HG03280 (cell line): ENCODE measurements around the gene SLN.
"Not testable (repeated sequence)": the region's sequence is repeated elsewhere in the genome, so short reads cannot be mapped to it uniquely, and the experiment has no call there.

Experiments used
- ATAC-seq: cut with Tn5 transposase; IDR thresholded peaks from one replicate; pipeline ENCODE4 v1.9.1; 2021; ENCODE audit warnings: mild to moderate bottlenecking, moderate library complexity; ENCODE audit not compliant: unreplicated experiment

Gene SLN

GRCh38 chr11:107711861-107712755 lies at the start of gene SLN:
Gene SLN, minus strand, starts transcription at chr11:107712056.
- no peak for ATAC-seq

GRCh38 chr11:107758719-107759355 lies 47.0 kb upstream of the SLN start:
- not testable (repeated sequence) for ATAC-seq

GRCh38 chr11:107757661-107758060 lies 45.8 kb upstream of the SLN start:
- no peak for ATAC-seq

DNA sequence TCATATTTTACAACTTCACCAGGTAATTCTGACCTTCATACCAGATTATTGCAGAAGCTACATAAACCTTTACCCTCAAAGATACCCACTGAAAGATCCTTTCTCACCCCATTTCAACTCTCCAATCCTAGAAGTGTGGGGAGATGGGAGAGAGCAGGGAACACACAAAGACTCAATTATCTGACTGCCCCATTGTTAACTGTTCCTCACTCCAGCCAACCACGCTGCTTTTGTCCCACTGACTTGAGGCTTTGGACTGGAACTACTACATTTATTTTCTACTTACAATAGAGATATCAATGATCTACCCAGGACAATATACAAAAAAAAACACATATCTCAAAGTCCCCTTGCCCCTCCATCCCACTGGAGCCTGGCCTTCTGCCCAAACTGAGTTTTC lies 44.7 kb upstream of the SLN start:
- no peak for ATAC-seq

DNA sequence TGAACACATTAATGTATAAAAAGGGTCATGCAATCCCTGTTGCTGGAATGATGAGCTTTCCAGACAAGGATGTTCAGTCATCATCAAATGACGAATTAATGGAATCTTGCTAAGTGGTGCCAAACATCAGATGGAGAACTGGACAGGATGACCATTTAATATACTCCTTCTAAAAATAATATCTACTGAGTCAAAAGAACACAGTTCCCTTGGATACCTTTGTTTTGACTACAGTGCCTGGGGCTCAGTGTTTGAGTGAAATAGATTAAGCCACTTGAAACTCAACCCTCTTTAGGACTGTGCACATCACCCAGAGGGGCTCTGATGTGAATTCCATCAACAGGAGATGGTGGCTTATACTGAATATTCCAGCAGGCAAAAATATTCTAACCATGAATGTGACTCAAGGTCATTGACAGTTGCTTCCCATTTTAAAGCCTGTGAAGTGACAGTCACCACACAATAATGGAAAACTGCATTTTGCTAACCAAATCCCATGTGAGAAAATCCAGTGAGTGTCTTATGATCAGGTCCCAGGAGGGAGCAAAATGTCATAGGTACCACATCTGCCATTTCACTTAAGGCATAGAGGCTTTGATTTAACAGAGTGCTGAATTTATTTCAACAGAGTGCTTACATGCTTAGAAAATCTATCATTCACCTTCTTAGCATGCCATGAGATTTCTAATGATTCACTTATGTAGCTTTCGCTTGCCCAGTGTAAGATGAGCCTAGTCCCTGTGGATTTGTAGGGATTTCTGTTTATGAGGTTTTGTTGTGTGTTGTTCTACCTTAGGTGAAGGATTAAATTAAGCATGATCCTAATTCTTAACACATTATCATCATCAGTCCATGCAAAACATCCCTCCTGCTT lies 41.3 kb upstream of the SLN start:
- ATAC-seq = no peak

GRCh38 chr11:107752508-107752907 lies 40.7 kb upstream of the SLN start:
- no peak for ATAC-seq

DNA sequence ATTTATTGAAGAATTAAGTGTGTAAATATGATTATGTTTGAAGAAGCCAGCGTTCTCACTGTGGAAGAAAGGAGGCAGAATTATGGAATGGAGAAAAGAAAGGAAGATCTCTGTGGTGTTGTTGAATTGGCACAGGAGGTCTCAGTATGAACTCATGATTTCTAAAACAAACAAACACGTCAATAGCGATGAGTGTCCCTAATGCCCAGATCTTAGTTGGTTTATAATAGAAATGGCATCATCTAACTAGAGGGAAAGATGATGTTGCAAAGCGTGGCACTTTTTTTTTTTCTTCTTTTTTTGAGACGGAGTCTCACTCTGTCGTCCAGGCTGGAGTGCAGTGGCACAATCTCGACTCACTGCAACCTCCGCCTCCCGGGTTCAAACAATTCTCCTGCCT lies 39.2 kb upstream of the SLN start:
- no peak for ATAC-seq

DNA sequence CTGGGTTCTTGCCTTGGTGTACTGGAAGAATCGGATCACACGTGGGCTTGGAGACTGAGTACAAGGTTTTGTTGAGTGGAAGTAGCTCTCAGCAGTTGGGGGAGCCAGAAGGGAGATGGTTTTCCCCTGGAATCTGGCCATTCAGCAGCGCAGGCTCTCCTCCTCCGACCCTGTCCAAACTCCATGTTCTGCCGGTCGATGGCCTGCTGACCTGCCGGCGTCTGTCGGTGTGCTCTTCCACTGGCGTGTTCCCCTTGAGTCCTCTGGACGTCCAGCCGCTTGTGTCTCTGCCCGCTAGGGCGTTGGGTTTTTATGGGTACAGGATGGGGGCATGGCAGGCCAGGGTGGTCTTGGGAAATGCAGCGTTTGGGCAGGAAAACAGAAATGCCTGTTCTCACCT lies 38.5 kb upstream of the SLN start:
- ATAC-seq = no peak

DNA sequence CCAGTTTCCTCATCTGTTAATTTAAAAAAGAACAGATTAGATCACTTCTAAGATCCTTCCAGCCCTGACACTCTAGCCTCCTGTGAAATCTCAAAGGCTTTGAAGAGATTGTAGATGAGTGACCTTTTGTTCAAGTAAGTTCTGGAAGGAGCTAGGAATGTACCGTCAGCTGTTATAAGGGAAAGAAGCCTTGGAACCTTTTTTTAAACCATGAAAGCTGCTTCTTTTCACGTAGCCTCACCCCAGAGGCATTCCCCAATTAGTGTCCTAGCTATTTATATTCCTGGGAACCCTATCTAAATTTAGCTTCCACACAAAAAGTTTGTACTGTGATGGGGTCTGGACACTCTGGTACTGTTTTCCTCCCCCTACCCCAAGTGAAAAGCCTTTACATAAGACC lies 35.8 kb upstream of the SLN start:
- ATAC-seq = no peak

DNA sequence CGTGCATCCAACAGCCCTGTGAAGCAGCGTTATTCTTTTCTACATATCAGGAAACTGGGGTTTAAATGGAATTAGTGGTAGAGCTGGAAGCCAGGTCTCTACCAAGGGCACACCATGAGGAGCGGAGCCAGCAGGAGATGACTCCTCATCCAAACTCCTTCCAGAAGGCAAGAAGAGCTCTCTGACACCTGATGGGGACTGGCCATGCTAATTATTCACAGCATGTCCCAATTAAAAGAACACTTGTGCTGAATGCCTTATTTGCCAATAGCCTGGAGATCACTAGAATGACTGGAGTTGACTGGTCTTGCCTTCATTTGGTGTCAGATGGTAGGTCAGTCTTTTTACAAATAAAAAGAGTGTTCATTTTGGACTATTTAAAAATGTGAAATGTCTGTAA lies 32.9 kb upstream of the SLN start:
- no peak for ATAC-seq

GRCh38 chr11:107743191-107743590 lies 31.3 kb upstream of the SLN start:
- no peak for ATAC-seq

GRCh38 chr11:107741044-107741823 lies 29.4 kb upstream of the SLN start:
- ATAC-seq = peak; percentile 92

GRCh38 chr11:107740271-107740670 lies 28.4 kb upstream of the SLN start:
- ATAC-seq = no peak

GRCh38 chr11:107736546-107736945 lies 24.7 kb upstream of the SLN start:
- ATAC-seq = no peak

DNA sequence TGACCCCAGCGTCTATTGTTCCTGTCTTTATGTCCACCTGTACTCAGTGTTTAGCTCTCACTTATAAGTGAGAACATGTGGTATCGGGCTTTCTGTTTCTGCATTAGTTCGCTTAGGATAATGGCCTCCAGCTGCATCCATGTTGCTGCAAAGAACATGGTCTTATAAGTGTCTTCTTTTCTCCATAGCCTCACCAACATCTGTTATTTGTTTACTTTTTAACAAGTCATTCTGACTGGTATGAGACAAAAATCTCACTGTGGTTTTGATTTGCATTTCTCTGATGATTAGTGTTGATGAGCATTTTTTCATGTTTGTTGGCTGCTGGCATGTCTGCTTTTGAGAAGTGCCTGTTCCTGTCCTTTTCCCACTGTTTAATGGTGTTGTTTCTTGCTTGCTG lies 21.7 kb upstream of the SLN start:
- peak; percentile 62 for ATAC-seq

GRCh38 chr11:107732689-107733051 lies 20.8 kb upstream of the SLN start:
- no peak for ATAC-seq

- peak; percentile 56 for ATAC-seq
Measured at GRCh38 chr11:107731941-107732688, 20.3 kb upstream of the SLN start.

DNA sequence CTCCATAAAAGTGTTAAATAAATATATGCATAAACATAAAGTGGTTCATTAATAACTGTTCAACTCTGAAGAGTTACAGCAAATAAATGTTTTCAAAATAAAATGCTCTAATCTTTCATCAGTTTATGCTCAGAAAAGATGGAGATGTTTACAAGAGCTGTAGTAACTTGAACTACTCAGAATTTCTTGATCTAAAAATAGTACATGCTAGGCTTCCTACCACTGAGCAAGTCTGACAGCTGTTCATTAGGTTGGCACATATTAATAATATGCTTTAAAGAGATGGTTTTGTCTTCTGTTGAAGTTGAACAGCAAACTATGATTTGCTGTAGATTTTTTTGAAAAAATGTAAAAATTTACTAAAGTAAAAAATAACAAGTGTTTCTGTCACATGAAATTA lies 10.8 kb upstream of the SLN start:
- ATAC-seq = no peak

- ATAC-seq = no peak
Measured at GRCh38 chr11:107721207-107721606, 9.4 kb upstream of the SLN start.

- ATAC-seq = no peak
Measured at GRCh38 chr11:107720303-107720774, 8.5 kb upstream of the SLN start.
